Measurements from ENCODE around the gene TTC13.
"Not testable (repeated sequence)": the region's sequence is repeated elsewhere in the genome, so short reads cannot be mapped to it uniquely, and the experiment has no call there.

The TTC13 gene, protein sequence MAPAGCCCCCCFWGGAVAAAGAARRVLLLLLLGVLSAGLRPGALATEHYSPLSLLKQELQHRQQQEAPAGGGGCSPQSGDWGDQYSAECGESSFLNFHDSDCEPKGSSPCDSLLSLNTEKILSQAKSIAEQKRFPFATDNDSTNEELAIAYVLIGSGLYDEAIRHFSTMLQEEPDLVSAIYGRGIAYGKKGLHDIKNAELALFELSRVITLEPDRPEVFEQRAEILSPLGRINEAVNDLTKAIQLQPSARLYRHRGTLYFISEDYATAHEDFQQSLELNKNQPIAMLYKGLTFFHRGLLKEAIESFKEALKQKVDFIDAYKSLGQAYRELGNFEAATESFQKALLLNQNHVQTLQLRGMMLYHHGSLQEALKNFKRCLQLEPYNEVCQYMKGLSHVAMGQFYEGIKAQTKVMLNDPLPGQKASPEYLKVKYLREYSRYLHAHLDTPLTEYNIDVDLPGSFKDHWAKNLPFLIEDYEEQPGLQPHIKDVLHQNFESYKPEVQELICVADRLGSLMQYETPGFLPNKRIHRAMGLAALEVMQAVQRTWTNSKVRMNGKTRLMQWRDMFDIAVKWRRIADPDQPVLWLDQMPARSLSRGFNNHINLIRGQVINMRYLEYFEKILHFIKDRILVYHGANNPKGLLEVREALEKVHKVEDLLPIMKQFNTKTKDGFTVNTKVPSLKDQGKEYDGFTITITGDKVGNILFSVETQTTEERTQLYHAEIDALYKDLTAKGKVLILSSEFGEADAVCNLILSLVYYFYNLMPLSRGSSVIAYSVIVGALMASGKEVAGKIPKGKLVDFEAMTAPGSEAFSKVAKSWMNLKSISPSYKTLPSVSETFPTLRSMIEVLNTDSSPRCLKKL

DNA sequence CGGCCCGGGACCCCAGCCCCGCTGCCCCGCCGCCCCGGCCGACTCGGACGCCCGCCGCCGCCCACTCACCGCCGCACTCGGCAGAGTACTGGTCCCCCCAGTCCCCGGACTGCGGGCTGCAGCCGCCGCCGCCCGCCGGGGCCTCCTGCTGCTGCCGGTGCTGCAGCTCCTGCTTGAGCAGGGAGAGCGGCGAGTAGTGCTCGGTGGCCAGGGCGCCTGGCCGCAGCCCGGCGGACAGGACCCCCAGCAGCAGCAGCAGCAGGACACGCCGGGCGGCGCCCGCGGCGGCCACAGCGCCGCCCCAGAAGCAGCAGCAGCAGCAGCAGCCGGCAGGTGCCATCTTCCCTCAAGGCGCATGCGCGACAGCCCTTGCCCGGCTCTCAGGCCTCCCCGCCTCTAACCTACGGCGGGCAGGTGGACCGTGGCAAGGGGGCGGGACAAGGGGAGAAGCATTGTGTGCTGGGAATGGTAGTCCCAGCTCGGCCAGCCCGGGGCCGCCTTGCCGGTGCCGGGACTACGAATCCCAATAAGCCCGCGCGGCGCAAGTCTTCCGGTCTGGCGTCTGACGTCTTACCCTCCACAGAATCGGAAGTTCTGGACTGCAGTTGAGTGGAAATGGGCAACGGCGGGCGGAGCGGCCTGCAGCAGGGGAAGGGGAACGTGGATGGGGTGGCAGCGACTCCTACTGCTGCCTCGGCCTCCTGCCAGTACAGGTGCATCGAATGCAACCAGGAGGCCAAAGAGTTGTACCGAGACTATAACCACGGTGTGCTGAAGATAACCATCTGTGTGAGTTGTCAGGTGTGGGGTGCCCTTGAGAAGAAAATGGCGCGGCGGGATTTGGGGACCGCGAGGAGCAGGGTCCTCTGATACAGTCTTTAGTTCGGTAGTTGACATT, at the start of gene TTC13, which contains the start of gene ARV1:
TTC13 (minus strand) TSS at position 371 of the 898 bp plus-strand sequence; CDS start at position 340, 31 bp downstream.
ARV1 (plus strand) TSS at position 604 of the 898 bp plus-strand sequence; CDS start at position 616, 12 bp downstream.
- H3K27ac Mint-ChIP-seq (ENCODE audit: low read depth) = peak within 1 kb of the TSS; percentile 95
- H3K27me3 Mint-ChIP-seq = no peaks in the 10 kb centered on the region
- DNase-seq (ENCODE audit: low spot score in 2 of 2) = peak; percentile 86 to 93
- ATAC-seq (replicated peaks; ENCODE audit: extremely low read depth, poor library complexity, severe bottlenecking) = peak; percentile 94
- no peak within 1 kb of the TSS for H3K4me3 Mint-ChIP-seq
- H3K4me1 Mint-ChIP-seq = peaks cover 33% of the 10 kb centered on the region
- peaks cover 19% of the 10 kb centered on the region for H3K36me3 Mint-ChIP-seq (ENCODE audit: insufficient read depth)
- no peaks in the 10 kb centered on the region for H3K9me3 Mint-ChIP-seq

DNA sequence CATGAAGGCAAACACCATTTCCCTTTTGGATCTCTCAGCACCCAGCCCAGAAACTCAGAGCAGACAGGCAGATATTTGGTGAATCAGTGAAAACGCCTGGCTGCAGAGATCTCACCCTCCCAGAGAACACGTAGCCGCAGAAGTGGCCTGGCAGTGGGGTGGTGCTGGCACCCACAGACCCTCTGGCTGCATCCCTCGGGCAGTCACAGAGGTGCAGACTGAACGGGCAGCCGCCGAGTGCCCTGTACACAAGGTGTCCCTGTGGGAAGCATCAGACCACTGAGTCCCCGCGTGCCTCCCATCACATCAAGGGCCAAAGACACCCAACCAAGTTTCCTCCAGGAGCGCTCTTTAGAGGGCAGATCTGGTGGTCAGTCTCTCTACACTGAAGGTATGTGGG, 49.3 kb upstream of the TTC13 start:
- no peak for ATAC-seq (replicated peaks; ENCODE audit: extremely low read depth, poor library complexity, severe bottlenecking)
- Mint-ChIP-seq H3K4me1 (peaks cover 4% of the 10 kb centered on the region), H3K4me3 (no peak overlapping the region), H3K27ac (ENCODE audit: low read depth) (no peak overlapping the region), H3K9me3 (no peaks in the 10 kb centered on the region), H3K36me3 (ENCODE audit: insufficient read depth) (peaks cover 2% of the 10 kb centered on the region), H3K27me3 (no peaks in the 10 kb centered on the region)
- DNase-seq (ENCODE audit: low spot score in 2 of 2) = no peak

DNA sequence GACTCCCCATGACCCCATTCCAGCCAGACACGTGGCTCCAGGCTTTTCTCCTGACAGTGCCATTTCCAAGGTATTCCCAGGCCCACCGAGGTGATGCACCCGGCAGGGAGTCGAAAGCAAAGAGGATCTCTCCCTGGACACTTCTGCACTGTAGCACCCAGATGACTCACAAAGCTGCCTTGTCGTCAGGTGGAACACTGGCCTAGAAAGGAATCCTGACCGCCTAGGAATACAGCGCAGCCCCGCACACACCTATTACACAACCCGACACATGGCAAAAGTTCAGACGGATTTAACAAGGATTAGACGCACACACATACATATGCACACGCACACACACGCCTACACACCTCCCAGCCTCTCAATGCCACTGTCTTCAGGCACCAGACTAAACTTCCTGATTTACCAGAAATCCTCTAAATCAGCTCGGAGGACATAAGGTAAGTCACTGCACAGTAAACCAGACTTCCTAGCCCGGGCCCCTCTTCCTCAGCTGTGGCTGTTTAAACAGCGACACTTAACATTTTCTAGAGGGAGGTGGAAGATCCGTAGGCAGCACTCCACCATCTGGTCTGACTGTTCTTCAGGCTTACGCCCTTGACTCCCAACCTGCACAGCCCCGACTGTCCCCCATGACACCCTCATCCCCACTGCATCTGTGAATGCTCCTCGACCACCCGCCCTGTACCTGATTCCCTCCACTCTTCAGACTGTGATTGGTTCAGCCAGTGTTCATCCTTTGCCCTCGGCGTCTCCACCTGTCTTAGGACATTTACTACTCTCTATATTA, 48.7 kb upstream of the TTC13 start:
- DNase-seq (ENCODE audit: low spot score in 2 of 2) (no peak), ATAC-seq (replicated peaks; ENCODE audit: extremely low read depth, poor library complexity, severe bottlenecking) (no peak)
- Mint-ChIP-seq H3K36me3 (ENCODE audit: insufficient read depth) (peaks cover 2% of the 10 kb centered on the region), H3K27ac (ENCODE audit: low read depth) (no peak overlapping the region), H3K9me3 (no peaks in the 10 kb centered on the region), H3K27me3 (no peaks in the 10 kb centered on the region), H3K4me3 (no peak overlapping the region), H3K4me1 (peaks cover 4% of the 10 kb centered on the region)

DNA sequence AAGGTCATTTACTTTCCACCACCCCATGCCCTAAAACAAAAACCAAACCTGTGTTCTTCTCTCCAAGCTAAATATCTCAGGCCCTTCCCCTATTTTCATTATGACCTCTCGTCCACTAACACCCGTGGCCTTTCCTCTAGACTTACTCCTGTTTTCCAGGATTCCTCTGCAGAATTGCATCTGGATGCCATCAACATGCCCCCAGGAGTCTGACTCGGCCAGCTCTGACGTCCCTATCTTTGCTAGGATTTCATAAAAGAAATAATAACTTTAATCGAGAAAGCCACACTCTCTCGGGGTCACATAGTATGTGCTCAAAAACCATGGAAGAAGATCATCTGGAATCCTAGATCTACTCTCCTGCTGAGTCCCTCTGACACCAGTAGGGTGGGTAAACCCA, 47.9 kb upstream of the TTC13 start:
- ATAC-seq (replicated peaks; ENCODE audit: extremely low read depth, poor library complexity, severe bottlenecking) (no peak), DNase-seq (ENCODE audit: low spot score in 2 of 2) (no peak)
- Mint-ChIP-seq H3K27ac (ENCODE audit: low read depth) (no peak overlapping the region), H3K9me3 (no peaks in the 10 kb centered on the region), H3K4me1 (peaks cover 4% of the 10 kb centered on the region), H3K36me3 (ENCODE audit: insufficient read depth) (peaks cover 2% of the 10 kb centered on the region), H3K27me3 (no peaks in the 10 kb centered on the region), H3K4me3 (no peak overlapping the region)

DNA sequence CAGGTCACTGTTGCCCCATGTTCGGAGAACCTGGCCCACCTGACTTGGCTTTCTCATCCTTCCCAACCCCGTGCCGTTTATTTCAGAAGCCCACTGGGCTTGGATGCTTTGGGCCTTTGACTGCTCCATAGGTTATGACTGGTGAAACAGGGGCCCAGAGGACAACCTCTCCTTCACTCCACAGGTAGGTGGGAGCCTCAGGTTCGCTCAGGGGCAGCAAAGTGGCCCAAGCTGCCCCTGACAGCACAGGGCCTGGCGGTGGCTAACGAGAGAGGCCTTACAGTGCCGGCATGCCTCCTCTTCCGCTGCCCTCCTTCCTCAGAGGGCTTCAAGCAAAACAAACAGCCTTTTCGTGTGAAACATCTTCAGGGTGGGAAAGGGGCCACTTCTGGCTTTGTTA, 44.5 kb upstream of the TTC13 start:
- H3K36me3 Mint-ChIP-seq (ENCODE audit: insufficient read depth) = peaks cover 2% of the 10 kb centered on the region
- H3K27ac Mint-ChIP-seq (ENCODE audit: low read depth) = no peak overlapping the region
- DNase-seq (ENCODE audit: low spot score in 2 of 2) (no peak), ATAC-seq (replicated peaks; ENCODE audit: extremely low read depth, poor library complexity, severe bottlenecking) (no peak)
- H3K27me3 Mint-ChIP-seq = no peaks in the 10 kb centered on the region
- H3K9me3 Mint-ChIP-seq = no peaks in the 10 kb centered on the region
- no peaks in the 10 kb centered on the region for H3K4me1 Mint-ChIP-seq
- H3K4me3 Mint-ChIP-seq = no peak overlapping the region

DNA sequence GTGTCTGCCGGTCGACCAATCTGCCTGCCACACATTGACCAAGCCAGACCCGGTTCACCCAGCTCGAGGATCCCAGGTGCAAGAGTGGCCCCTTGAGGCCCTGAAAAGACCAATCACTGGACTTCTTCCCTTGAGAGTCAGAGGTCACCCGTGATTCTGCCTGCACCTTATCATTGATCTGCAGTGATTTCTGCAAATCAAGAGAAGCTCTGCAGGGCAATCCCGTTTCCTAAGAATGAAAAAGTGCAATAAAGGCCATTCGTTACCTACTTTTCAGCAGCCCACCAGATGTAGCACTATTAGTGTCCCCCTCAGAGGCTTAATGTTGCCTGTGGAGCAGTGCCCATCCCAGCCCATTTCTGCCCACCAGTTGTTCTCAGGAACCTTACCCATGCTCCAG, 43.9 kb upstream of the TTC13 start:
- not testable (repeated sequence) for H3K27ac Mint-ChIP-seq (ENCODE audit: low read depth); DNase-seq (ENCODE audit: low spot score in 2 of 2); H3K9me3 Mint-ChIP-seq; H3K4me1 Mint-ChIP-seq; H3K4me3 Mint-ChIP-seq; ATAC-seq (replicated peaks; ENCODE audit: extremely low read depth, poor library complexity, severe bottlenecking); H3K36me3 Mint-ChIP-seq (ENCODE audit: insufficient read depth); H3K27me3 Mint-ChIP-seq

DNA sequence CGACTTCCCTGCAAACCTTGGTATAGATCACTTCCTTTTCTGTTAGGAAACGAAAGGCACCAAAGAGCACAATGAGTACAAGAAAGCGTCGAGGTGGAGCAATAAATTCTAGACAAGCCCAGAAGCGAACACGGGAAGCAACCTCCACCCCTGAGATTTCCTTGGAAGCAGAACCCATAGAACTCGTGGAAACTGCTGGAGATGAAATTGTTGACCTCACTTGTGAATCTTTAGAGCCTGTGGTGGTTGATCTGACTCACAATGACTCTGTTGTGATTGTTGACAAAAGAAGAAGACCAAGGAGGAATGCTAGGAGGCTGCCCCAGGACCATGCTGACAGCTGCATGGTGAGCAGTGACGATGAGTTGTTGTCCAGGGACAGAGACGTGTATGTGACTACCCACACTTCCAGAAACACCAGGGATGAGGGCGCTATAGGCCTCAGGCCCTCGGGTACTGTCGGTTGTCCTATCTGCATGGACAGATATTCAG, 42.9 kb upstream of the TTC13 start:
- no peak for DNase-seq (ENCODE audit: low spot score in 2 of 2)
- Mint-ChIP-seq H3K4me1 (no peaks in the 10 kb centered on the region), H3K27me3 (no peaks in the 10 kb centered on the region), H3K27ac (ENCODE audit: low read depth) (no peak overlapping the region), H3K4me3 (no peak overlapping the region), H3K9me3 (no peaks in the 10 kb centered on the region), H3K36me3 (ENCODE audit: insufficient read depth) (peaks cover 2% of the 10 kb centered on the region)
- no peak for ATAC-seq (replicated peaks; ENCODE audit: extremely low read depth, poor library complexity, severe bottlenecking)

DNA sequence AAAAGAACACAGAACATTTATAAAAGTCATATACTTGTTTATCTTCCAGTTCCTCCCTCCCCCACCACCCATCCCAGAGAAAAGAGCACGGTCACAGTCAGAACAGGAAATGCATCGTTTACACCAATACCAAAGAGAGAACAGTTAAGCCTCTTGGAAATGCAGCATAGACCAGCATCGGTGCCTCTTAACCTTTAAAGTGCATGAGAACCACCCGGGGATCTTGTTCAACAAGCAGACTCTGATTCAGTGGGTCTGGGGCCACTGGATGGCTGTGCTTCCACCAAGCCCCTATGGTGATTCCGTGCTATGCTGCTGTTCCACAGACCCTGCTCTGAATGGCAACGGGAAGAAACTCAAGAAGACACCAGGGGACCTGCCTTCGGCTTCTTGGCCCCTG, 42.2 kb upstream of the TTC13 start:
- ATAC-seq (replicated peaks; ENCODE audit: extremely low read depth, poor library complexity, severe bottlenecking) (no peak), DNase-seq (ENCODE audit: low spot score in 2 of 2) (no peak)
- Mint-ChIP-seq H3K36me3 (ENCODE audit: insufficient read depth) (peaks cover 2% of the 10 kb centered on the region), H3K9me3 (no peaks in the 10 kb centered on the region), H3K27ac (ENCODE audit: low read depth) (no peak overlapping the region), H3K27me3 (no peaks in the 10 kb centered on the region), H3K4me1 (no peaks in the 10 kb centered on the region), H3K4me3 (no peak overlapping the region)

DNA sequence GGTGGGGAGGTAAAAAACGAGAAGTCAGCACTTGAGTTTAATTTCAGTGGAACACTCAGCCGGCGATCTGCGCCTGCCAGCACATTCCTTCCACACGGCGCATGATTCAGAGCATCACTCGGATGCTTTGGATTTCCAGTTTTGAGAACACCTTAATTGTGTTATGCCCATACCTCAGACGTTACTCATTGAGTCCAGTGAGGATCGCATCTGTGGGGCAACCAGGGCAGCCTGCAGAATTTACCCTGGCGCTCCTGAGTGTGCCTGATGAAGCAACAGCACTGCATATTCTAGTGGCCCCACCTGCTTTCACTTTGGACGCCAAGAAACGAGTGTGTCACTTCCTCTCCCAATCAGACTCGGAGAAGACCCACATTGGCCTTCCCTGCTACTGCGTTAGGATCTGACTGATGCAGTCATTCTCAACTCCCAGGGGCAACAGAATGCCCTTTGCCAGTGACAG, 41.5 kb upstream of the TTC13 start:
- no peaks in the 10 kb centered on the region for H3K36me3 Mint-ChIP-seq (ENCODE audit: insufficient read depth)
- DNase-seq (ENCODE audit: low spot score in 2 of 2) (no peak), ATAC-seq (replicated peaks; ENCODE audit: extremely low read depth, poor library complexity, severe bottlenecking) (no peak)
- H3K4me1 Mint-ChIP-seq = no peaks in the 10 kb centered on the region
- no peaks in the 10 kb centered on the region for H3K9me3 Mint-ChIP-seq
- H3K27me3 Mint-ChIP-seq = no peaks in the 10 kb centered on the region
- no peak overlapping the region for H3K27ac Mint-ChIP-seq (ENCODE audit: low read depth)
- no peak overlapping the region for H3K4me3 Mint-ChIP-seq

DNA sequence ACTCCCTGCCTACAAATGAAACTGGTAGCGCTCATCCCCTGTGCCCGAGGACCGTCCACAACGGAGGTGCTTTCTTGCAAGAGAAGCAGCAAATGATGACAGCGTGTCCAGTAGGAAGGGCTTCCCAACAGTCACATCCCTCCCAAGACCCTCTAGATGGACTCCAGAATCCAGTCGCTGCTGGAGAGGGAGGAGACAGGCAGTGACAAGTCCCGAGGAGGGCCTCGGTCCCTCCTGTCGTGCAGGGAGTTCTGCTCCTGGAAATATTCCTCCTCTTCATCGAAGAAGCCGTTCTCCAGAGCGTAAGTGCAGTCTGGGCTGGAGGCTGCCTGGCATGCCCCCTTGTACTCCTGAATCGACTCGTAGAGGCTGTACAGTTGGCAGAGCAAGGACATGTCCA, 41.0 kb upstream of the TTC13 start:
- Mint-ChIP-seq H3K36me3 (ENCODE audit: insufficient read depth) (no peaks in the 10 kb centered on the region), H3K4me3 (no peak overlapping the region), H3K4me1 (no peaks in the 10 kb centered on the region), H3K27me3 (no peaks in the 10 kb centered on the region), H3K27ac (ENCODE audit: low read depth) (no peak overlapping the region), H3K9me3 (no peaks in the 10 kb centered on the region)
- ATAC-seq (replicated peaks; ENCODE audit: extremely low read depth, poor library complexity, severe bottlenecking) (no peak), DNase-seq (ENCODE audit: low spot score in 2 of 2) (no peak)

DNA sequence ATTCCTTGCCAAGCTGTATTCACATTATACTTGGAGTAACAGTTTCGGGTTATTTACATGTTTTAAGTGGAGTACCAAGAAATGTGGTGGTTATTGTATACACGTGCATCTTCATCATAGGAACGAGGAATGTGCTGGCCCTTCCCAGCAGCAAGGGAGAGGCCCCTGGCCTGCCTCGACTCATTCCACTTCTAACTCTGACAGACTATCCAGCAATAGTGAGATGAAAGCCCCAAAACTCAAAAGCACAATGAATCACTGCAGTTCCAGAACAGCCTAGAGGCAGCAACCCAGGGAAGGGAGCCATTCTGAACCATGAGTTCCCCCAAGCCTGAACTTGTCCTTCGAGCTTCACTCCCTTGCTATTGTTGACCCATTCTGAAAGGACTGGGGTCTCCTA, 38.3 kb upstream of the TTC13 start:
- DNase-seq (ENCODE audit: low spot score in 2 of 2) (no peak), ATAC-seq (replicated peaks; ENCODE audit: extremely low read depth, poor library complexity, severe bottlenecking) (no peak)
- Mint-ChIP-seq H3K36me3 (ENCODE audit: insufficient read depth) (no peaks in the 10 kb centered on the region), H3K4me3 (no peak overlapping the region), H3K9me3 (no peaks in the 10 kb centered on the region), H3K27me3 (no peaks in the 10 kb centered on the region), H3K27ac (ENCODE audit: low read depth) (no peak overlapping the region), H3K4me1 (no peaks in the 10 kb centered on the region)

All from central memory CD8-positive, alpha-beta T cell (primary cell).